Nephron (organoid): ENCODE results near the gene SCLT1.
A peak's percentile ranks its signal among the peaks of the same experiment; 100 is the strongest.

Source experiments
- H3K27ac Mint-ChIP-seq, 3 experiments: 2 replicates each; pipeline ENCODE4 v1.8.0; 2020; ENCODE audit warnings: mixed read lengths in 3 of 3, mild to moderate bottlenecking in 2 of 3, moderate library complexity in 1 of 3
- H3K27me3 Mint-ChIP-seq: 2 replicates; pipeline ENCODE4 v1.8.0; 2021; ENCODE audit warnings: low read depth, mild to moderate bottlenecking, moderate library complexity, mixed read lengths
- H3K36me3 Mint-ChIP-seq: 2 replicates; pipeline ENCODE4 v1.8.0; 2020; ENCODE audit warnings: low read depth, mixed read lengths
- H3K4me1 Mint-ChIP-seq: 2 replicates; pipeline ENCODE4 v1.8.0; 2020; ENCODE audit warnings: mixed read lengths
- H3K4me3 Mint-ChIP-seq, 3 experiments: 2 replicates each; pipeline ENCODE4 v1.8.0; 2020; ENCODE audit warnings: mild to moderate bottlenecking in 3 of 3, mixed read lengths in 3 of 3, moderate library complexity in 2 of 3
- H3K9me3 Mint-ChIP-seq: 2 replicates; pipeline ENCODE4 v1.8.0; 2020; ENCODE audit warnings: mixed read lengths
- TF ChIP-seq, protein P1 (sequence below), 3 experiments: fragments of 200-600 bp; sonication (generic); IDR thresholded peaks; one replicate each; pipeline ENCODE4 v1.5.0; 2021; ENCODE audit warnings: antibody characterized with exemption in 3 of 3; ENCODE audit not compliant: unreplicated experiment in 3 of 3

SCLT1 gene

DNA sequence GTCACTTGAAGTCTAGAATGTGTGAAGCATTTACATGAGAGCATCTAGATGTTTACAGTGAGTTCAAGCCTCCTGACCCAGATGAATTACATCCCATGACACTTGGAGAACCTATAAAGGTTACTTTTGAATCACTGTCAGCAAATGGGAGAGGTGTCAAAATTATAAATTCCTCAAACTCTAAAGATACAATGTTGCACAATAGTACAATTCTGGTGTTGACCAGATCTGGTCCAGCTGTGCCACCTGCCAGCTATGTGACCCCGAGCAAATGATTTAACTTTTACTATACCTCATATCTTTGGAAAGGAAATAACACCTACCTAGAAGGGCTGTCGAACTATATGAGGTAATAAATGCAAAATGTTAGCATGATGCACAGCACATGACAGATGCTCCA, 214.1 kb downstream of the SCLT1 start:
- TF ChIP-seq, protein P1, sequence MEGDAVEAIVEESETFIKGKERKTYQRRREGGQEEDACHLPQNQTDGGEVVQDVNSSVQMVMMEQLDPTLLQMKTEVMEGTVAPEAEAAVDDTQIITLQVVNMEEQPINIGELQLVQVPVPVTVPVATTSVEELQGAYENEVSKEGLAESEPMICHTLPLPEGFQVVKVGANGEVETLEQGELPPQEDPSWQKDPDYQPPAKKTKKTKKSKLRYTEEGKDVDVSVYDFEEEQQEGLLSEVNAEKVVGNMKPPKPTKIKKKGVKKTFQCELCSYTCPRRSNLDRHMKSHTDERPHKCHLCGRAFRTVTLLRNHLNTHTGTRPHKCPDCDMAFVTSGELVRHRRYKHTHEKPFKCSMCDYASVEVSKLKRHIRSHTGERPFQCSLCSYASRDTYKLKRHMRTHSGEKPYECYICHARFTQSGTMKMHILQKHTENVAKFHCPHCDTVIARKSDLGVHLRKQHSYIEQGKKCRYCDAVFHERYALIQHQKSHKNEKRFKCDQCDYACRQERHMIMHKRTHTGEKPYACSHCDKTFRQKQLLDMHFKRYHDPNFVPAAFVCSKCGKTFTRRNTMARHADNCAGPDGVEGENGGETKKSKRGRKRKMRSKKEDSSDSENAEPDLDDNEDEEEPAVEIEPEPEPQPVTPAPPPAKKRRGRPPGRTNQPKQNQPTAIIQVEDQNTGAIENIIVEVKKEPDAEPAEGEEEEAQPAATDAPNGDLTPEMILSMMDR (IDR thresholded peaks at IDR 0.05; ENCODE audit: unreplicated experiment in 3 of 3) = no peak
- H3K27ac Mint-ChIP-seq = no peak overlapping the region
- no peaks in the 10 kb centered on the region for H3K4me1 Mint-ChIP-seq
- H3K4me3 Mint-ChIP-seq = no peak overlapping the region
- H3K9me3 Mint-ChIP-seq = no peaks in the 10 kb centered on the region
- peaks cover 9% of the 10 kb centered on the region for H3K36me3 Mint-ChIP-seq
- no peaks in the 10 kb centered on the region for H3K27me3 Mint-ChIP-seq

DNA sequence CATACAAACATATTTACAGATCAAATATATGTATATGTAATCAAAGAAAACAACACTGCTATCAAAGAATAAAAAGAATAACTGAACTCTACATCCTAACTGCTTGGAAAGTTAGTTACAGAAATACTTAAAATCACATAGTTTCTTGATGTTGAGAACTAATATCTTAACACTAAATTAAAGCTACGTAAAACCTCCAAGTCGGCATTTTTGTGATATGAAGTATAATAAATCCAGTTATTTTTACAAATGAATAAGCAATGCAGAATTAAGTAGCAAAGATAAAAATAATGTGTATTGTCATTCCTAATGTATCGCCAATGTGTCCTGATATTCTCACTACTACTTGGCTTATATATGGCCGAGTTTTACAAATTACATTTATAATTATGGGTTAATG, 215.4 kb downstream of the SCLT1 start:
- Mint-ChIP-seq H3K9me3 (no peaks in the 10 kb centered on the region), H3K4me1 (no peaks in the 10 kb centered on the region), H3K4me3 (no peak overlapping the region), H3K27me3 (no peaks in the 10 kb centered on the region), H3K27ac (no peak overlapping the region), H3K36me3 (peaks cover 15% of the 10 kb centered on the region)
- TF ChIP-seq, protein P1 (IDR thresholded peaks at IDR 0.05; ENCODE audit: unreplicated experiment in 3 of 3) = no peak

DNA sequence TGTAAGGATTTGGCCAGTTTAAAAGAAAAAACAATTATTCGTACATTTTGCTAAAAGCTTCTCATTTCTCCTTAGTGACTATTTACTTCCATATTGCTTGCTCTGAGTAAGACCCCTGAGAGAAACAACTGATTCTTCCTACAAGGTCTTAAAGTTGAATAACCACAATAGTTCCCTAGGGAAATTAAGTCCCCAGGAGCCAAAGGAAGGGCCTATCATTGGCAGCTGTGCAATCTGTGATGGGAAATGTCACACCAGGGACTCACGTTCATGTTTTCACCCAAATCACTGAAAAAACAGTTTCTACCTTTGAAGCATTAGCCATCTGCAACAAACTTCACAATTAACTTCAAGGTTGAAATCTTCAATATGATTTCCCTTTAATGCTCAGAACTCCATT, 217.1 kb downstream of the SCLT1 start:
- Mint-ChIP-seq H3K36me3 (peaks cover 26% of the 10 kb centered on the region), H3K4me3 (no peak overlapping the region), H3K27me3 (no peaks in the 10 kb centered on the region), H3K27ac (no peak overlapping the region), H3K9me3 (no peaks in the 10 kb centered on the region), H3K4me1 (no peaks in the 10 kb centered on the region)
- TF ChIP-seq, protein P1 (IDR thresholded peaks at IDR 0.05; ENCODE audit: unreplicated experiment in 3 of 3) = no peak

DNA sequence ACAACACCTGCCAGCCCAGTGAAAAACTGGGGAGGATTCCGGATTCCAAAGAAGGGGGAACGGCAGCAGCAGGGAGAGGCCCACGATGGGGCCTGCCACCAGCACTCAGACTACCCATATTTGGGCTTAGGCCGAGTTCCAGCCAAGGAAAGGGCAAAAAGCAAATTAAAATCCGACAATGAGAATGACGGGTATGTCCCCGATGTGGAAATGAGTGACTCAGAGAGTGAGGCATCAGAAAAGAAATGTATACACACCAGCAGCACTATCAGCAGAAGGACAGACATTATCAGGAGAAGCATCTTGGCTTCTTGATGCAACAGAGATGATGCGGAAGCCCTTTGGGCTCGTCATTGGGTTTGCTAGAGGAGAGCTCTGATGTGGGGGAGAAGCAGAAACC, 221.4 kb downstream of the SCLT1 start:
- H3K27me3 Mint-ChIP-seq = no peaks in the 10 kb centered on the region

DNA sequence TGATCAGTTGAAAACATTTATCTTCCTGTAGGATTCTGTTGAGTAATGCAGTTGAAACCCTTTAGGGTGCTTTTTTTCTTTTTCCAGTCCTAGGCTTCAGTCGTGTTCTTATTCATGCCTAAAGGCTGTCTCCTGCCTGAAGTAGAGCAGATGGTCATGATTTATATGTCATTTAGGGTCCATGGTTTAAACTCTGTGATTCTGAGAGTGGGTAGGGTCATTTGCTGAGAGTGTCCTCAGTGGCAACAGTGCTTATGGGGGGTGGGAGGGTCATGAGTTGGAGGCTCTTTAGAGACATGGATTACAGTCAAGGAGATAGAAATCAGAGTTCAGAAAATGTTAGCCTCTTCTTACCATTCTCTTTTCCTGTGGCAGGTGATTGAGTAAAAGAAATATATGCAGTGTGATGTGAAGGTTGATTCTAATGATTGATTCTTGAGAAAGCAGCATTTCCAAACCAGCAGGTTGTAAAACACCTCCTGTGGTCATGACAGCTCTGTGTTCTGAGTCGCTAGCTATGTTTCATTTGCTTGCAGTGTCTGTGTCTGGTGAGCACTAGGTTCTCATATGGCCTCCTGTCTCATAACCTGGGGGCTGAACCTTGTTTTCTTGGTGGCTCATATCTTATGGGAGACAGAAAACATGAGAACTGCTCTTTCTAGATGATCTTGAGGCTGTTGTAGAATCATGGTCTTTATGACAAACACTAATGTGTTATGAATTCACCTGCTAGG, 223.4 kb downstream of the SCLT1 start:
- peak overlapping the region in 1 of 3 experiments; percentile 8 for H3K27ac Mint-ChIP-seq
- no peak overlapping the region for H3K4me3 Mint-ChIP-seq
- TF ChIP-seq, protein P1 (IDR thresholded peaks at IDR 0.05; ENCODE audit: unreplicated experiment in 3 of 3) = no peak
- no peaks in the 10 kb centered on the region for H3K27me3 Mint-ChIP-seq
- H3K4me1 Mint-ChIP-seq = no peaks in the 10 kb centered on the region
- no peaks in the 10 kb centered on the region for H3K9me3 Mint-ChIP-seq
- peaks cover 70% of the 10 kb centered on the region for H3K36me3 Mint-ChIP-seq

More for the DNA sequence above, 221.4 kb downstream of the SCLT1 start:
- Mint-ChIP-seq H3K4me3 (no peak overlapping the region), H3K9me3 (no peaks in the 10 kb centered on the region), H3K27ac (no peak overlapping the region), H3K4me1 (no peaks in the 10 kb centered on the region), H3K36me3 (peaks cover 61% of the 10 kb centered on the region)
- TF ChIP-seq, protein P1 (IDR thresholded peaks at IDR 0.05; ENCODE audit: unreplicated experiment in 3 of 3) = no peak

DNA sequence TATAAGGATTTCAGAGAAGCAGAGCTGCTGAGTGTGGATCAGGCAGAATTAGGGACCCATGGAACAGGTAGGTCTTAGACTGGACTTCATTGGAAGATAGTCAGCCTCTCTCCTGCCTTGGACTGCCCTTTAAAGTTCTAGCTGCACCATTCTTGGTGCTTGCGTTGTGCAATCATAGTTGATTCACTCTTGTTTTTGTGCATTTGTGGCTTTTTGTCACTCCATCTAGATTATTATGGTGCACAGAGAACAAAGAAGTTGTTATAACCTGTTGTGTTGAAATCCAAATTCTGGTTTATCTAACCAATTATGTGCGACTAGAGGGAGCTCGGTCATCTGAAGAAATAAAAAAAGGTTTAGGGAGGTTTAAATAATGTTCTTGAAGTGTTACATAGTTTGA, 224.6 kb downstream of the SCLT1 start:
- Mint-ChIP-seq H3K9me3 (no peaks in the 10 kb centered on the region), H3K36me3 (peaks cover 68% of the 10 kb centered on the region), H3K4me1 (no peaks in the 10 kb centered on the region), H3K4me3 (no peak overlapping the region), H3K27me3 (peaks cover under 1% of the 10 kb centered on the region), H3K27ac (no peak overlapping the region)
- TF ChIP-seq, protein P1 (IDR thresholded peaks at IDR 0.05; ENCODE audit: unreplicated experiment in 3 of 3) = no peak
